Frontal cortex (tissue), 4 donors: ENCODE data around the gene MRPL51. TPM values are rescaled to one million over a fixed set of nuclear protein-coding genes. Genes with fewer than 3 reads are reported as not detected.

Experiments
- DNase-seq, 2 donors: peaks; one replicate each; pipeline ENCODE4 v3.0.0; 2012; ENCODE audit warnings: low spot score in 2 of 2
- FAIRE-seq: peaks from 2 replicates; lab custom pipeline; 2012; peaks lifted over from hg19 to GRCh38; lab: Jason Lieb, UNC
- total RNA-seq: library from RNA; depleted of rRNA; stranded (reverse); fragments of >200 nt; gene quantifications from one replicate; pipeline ENCODE4 v1.2.3, GENCODE V29; 2014
- donor health status: control.
- donor health status: control.
- donor health status: control.

The MRPL51 gene
- total RNA-seq, 1 donor from 2014 or later = 27.3 TPM

- DNase-seq = peak; percentile 57 to 60
- FAIRE-seq = no peak
Observed at GRCh38 chr12:6465467-6466183, 27.4 kb downstream of the MRPL51 start.

- no peak for DNase-seq
- FAIRE-seq = no peak
Observed at GRCh38 chr12:6464531-6464930, 28.5 kb downstream of the MRPL51 start.

GRCh38 chr12:6463858-6464257 lies 29.2 kb downstream of the MRPL51 start:
- FAIRE-seq (no peak), DNase-seq (no peak)

GRCh38 chr12:6463216-6463615 lies 29.8 kb downstream of the MRPL51 start:
- FAIRE-seq = no peak
- no peak for DNase-seq

GRCh38 chr12:6462234-6462995 lies 30.6 kb downstream of the MRPL51 start:
- FAIRE-seq (no peak), DNase-seq (no peak)

- DNase-seq (no peak), FAIRE-seq (no peak)
Observed at GRCh38 chr12:6461401-6462233, 31.4 kb downstream of the MRPL51 start.

- FAIRE-seq (no peak), DNase-seq (no peak)
Observed at GRCh38 chr12:6460751-6461371, 32.2 kb downstream of the MRPL51 start.

- DNase-seq (no peak), FAIRE-seq (no peak)
Observed at GRCh38 chr12:6459004-6459337, 34.1 kb downstream of the MRPL51 start.

- no peak for DNase-seq
- no peak for FAIRE-seq
Observed at GRCh38 chr12:6458281-6459003, 34.6 kb downstream of the MRPL51 start.

GRCh38 chr12:6457220-6457945 lies 35.7 kb downstream of the MRPL51 start:
- no peak for DNase-seq
- no peak for FAIRE-seq

GRCh38 chr12:6452944-6453630 lies 40.0 kb downstream of the MRPL51 start:
- no peak for FAIRE-seq
- DNase-seq = no peak

GRCh38 chr12:6452245-6452943 lies 40.7 kb downstream of the MRPL51 start:
- no peak for FAIRE-seq
- DNase-seq = no peak

GRCh38 chr12:6451348-6452244 lies 41.5 kb downstream of the MRPL51 start, which contains the start of gene TAPBPL:
TAPBPL (plus strand) TSS chr12:6452042; CDS start chr12:6452249, 207 bp downstream.
- DNase-seq = peak; percentile 60 to 83
- no peak for FAIRE-seq

GRCh38 chr12:6450869-6451347 lies 42.2 kb downstream of the MRPL51 start:
- DNase-seq (no peak), FAIRE-seq (no peak)

GRCh38 chr12:6450091-6450868 lies 42.8 kb downstream of the MRPL51 start:
- FAIRE-seq = no peak
- DNase-seq = no peak
